ENCODE results near the gene CMIP.

DNA sequence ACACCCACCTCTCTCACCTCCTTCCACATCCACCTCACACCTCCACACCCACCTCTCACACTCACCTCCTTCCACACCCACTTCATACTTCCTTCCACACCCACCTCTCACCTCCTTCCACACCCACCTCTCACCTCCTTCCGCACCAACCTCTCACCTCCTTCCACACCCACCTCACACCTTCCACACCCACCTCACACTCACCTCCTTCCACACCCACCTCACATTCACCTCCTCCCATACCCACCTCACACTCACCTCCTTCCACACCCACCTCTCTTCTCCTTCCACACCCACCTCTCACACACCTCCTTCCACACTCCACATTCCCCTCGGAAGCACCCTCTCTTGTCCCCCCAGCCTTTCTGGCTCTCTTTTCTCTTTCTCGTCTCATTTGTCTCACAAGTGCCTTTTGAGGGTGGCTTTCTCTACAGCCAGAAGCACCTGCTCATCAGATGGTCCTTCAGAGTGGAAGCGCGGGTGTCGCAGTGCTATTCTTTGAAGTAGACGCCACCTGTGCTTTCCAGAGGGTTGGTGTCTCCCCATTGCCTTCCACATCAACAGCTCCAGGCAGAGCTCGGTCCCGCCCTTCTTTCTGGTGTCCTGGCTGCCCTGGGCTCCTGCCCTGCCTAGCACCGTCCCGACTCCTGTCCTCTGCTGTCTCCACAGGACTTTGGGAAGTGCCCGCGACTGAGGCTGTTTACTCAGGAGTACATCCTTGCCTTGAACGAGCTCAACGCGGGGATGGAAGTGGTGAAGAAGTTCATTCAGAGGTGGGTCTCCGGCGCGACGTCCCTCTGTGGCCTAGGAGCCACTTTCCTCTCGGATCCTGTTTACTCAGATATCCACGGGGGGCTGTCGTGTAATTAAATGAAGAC is 225.1 kb downstream of the CMIP start:
- TF ChIP-seq, protein P1, sequence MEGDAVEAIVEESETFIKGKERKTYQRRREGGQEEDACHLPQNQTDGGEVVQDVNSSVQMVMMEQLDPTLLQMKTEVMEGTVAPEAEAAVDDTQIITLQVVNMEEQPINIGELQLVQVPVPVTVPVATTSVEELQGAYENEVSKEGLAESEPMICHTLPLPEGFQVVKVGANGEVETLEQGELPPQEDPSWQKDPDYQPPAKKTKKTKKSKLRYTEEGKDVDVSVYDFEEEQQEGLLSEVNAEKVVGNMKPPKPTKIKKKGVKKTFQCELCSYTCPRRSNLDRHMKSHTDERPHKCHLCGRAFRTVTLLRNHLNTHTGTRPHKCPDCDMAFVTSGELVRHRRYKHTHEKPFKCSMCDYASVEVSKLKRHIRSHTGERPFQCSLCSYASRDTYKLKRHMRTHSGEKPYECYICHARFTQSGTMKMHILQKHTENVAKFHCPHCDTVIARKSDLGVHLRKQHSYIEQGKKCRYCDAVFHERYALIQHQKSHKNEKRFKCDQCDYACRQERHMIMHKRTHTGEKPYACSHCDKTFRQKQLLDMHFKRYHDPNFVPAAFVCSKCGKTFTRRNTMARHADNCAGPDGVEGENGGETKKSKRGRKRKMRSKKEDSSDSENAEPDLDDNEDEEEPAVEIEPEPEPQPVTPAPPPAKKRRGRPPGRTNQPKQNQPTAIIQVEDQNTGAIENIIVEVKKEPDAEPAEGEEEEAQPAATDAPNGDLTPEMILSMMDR (IDR thresholded peaks at IDR 0.05; ENCODE audit: borderline replicate concordance, extremely low read depth, low read length, poor library complexity, severe bottlenecking): no peak
- no peak for TF ChIP-seq EZH2 (IDR thresholded peaks at IDR 0.05; ENCODE audit: borderline replicate concordance, low read depth, low read length, severe bottlenecking)
